ENCODE measurements around the gene SEC11C.
"Not testable (repeated sequence)": the region's sequence is repeated elsewhere in the genome, so short reads cannot be mapped to it uniquely, and the experiment has no call there.

The SEC11C gene

DNA sequence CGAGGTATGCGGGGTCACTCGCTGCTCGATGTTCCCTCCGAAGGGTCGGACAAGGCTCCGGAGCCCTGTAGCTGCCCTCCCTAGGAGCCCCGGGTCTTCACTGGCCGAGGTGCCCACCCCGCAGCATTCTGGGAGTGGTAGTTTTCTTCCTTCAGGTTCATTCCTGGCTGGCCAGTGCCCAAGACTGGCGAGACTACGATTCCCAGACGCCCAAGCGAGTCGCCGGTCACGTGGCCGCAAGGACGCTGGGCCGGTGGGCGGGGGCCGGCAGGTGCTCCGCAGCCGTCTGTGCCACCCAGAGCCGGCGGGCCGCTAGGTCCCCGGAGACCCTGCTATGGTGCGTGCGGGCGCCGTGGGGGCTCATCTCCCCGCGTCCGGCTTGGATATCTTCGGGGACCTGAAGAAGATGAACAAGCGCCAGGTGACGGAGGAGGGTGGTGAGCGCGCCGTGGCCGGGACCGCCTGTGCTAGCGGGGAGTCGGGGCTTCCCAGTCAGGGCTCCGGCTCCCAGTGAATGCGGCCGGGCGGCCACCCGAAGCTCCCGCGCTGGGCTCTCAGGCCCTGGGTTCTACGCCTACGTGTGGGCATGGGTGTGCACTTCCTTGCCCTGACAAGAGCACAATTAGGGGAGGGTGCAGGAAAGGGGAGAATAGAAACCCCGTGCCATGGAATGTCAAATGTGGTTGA is at the start of gene SEC11C:
SEC11C (plus strand) TSS at position 270 of the 687 bp plus-strand sequence; CDS start at position 335, 65 bp downstream.
- DNase-seq, result peak; percentile 87

GRCh38 chr18:59090966-59091603 is 48.6 kb upstream of the SEC11C start:
- no peak for DNase-seq

GRCh38 chr18:59093668-59094067 is 46.0 kb upstream of the SEC11C start:
- DNase-seq, result no peak

- no peak for DNase-seq
These were observed 45.1 kb upstream of the SEC11C start for GRCh38 chr18:59094569-59094968.

DNA sequence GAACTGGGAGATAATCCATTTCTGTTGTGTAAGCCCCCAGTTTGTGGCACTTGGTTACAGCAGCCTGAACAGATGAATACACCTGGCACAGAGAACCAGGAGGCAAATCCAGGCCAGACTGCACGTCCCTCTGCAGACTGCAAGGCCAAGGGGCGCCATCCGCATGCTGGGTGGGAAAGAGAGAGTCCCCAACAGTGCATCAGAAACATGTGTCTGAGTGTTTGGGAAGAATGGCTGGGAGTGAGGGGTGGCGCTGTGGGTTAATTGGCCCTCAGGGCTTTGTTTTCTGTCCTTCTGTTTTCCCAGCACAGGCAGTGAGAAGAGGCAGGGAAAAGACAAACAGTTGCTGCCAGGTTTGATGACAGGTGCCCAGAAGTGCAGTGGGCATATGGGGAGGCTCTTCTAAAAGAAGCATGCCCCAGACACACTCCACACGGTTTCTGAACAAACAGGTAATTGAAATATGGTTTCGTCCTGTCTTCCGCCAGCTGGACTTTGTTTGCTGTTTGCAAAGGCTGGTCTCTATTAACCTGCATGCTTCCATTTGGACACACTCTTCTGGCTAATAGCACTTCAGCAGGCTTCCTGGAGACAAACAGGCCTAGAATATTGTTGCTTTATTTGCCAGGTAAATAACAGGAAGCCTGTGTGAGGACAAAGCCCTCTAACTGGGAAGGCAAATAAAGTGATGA is 43.4 kb upstream of the SEC11C start:
- no peak for DNase-seq

DNA sequence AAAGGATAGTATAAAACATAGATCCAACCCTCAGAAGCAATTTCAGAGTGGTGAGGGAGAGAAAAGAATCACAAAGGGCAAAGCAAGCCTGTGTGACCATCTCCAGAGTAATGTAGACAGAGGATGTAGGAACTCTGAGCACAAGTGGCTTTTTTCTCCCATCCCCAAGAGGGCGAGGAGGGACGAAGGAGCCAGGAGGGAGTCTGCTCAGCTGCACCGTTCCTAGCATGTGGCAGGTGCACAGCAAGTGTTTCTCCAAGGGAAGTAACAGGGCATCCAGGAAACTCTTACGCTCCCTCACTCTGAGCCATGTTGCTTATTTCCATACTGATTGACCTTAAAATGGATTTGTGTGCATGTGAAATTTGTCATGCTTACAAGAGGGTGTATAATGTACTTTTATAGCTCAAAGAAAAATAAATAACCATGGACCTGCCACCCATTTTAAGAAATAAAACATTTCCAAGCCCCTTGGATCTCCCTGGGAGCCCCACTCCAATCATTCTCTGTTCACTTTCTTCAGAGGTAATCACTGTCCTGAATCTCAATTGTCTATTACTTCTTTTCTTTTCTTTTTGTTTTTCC is 37.8 kb upstream of the SEC11C start:
- DNase-seq, result no peak

DNA sequence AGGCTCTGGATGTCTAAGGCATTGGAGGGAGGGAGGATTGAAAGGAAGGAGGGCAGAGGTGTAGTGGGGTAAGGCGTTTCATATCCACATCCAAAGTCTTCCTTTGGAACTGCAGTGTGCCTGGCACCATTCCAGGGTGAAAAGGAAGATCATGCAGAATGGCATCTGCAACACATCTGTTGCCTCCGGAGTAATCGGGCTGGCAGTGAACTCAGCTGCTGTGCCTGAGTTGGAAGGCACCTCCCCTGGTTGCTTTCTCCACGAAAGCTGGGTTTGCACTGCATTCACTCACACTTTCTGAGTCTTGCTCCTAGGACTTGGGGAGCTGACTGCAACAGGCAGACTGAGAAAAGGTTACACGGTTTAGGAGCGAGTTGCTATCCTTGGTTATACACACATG is 30.3 kb upstream of the SEC11C start:
- DNase-seq, result no peak

- DNase-seq, result no peak
These were observed 25.5 kb upstream of the SEC11C start for GRCh38 chr18:59114160-59114559.

DNA sequence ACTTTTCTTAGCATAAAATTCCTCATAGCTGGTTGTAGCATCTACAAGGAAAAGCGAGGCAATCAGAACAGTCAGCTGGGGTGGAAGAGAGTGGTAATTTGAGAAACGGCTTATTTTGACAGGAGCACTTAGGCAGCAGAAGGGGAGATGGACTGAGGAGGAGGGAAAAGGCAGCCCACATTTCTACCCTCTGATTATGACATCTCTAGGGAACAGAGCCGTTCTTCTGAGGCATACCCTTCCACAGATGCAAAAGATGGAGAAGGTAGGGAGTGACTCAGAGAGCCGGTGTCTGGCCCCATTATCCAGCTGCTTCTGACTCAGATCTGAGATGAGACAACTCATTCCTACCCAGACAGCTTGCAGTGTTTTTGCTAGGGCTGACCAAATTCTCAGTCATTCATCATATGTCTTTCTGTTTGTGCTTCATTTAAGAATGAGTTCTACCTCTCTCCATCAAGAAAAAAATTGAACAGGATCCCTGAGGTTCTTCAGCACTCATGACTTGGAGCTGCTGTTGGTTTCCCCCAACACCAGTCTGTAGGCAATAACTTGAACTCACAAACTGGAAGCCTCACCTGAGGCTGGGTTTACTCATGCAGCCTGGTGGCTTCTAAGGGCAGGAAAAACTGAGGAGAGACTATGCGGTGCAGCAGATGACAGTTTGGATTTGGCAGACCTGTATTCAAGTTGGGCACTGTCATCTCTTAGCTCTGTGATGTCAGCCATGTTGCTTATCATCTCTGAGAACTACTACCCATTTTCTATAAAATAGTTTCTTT is 15.9 kb upstream of the SEC11C start:
- DNase-seq, result peak; percentile 52

- no peak for DNase-seq
These were observed 15.3 kb upstream of the SEC11C start for GRCh38 chr18:59124370-59124704.

GRCh38 chr18:59127047-59127446 is 12.6 kb upstream of the SEC11C start:
- DNase-seq, result no peak

- DNase-seq, result no peak
These were observed 9.6 kb upstream of the SEC11C start for GRCh38 chr18:59129951-59130703.

- DNase-seq, result no peak
These were observed 6.7 kb upstream of the SEC11C start for GRCh38 chr18:59132810-59133465.

DNA sequence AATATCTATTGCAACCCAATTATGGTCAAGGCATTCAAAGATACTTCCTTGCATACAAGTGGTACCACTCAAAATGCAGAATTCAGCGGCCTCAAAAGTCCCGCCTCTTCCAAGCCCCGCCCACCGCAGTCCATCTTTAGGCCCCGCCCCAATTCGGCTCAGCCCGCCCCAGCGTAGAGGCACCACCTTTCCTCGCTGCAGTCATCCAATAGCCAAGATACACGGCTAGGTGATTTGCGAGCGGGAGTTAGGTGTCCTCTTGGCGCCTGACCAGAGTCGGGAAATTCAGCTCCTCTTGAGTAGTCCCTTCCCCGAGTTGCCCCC is 431 bp upstream of the SEC11C start:
- DNase-seq, result peak; percentile 83

- DNase-seq, result peak; percentile 12
These were observed 710 bp downstream of the SEC11C start for GRCh38 chr18:59140302-59140885.

GRCh38 chr18:59141294-59142068 is 1.8 kb downstream of the SEC11C start:
- DNase-seq, result no peak

DNA sequence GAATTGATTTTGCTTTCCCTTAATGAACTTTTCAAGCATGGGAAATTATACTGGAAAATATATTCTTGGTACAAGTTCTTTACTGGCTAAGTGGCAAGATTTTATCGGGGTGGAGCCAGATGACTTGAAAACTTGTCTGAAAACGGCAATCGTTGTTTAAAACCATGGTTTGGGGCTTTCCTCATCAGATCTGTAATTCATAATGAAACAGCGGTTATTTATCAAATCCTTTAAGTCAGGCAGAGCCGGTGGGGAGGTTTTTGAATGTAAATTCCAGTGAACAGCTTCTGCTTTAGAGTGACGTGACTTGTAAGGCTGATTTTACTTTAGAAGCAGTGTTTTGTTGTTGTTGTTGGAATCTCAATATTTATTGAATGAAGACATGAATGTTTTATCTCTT is 2.6 kb downstream of the SEC11C start:
- DNase-seq, result no peak

GRCh38 chr18:59142800-59143416 is 3.2 kb downstream of the SEC11C start:
- DNase-seq, result not testable (repeated sequence)

DNA sequence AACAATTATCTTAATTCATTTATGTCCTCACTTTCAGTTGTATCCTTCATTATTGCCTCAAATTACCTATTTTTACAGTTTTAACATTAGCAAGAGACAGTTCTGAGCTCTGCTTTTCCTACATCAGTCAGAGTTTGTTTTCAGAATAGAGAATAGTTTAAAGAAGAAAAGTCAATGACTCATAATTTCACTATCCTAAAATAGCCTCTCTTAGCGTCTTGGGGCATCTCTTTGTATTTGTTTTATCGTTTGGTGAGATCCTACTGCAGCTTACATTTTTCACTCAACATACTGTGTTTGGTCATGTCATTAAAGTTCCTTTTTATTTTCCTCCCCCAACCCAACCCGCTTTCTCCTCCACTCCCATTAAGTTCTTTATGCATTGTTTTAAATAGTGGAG is 3.8 kb downstream of the SEC11C start:
- no peak for DNase-seq

- no peak for DNase-seq
These were observed 4.8 kb downstream of the SEC11C start for GRCh38 chr18:59144483-59144882.

Data from T1000 (cell line).